Spleen (tissue), 7 donors: ENCODE results near the gene GRID2IP.

Experiments used
- CTCF ChIP-seq, 11 experiments: fragments of 200-600 bp in 7 of 11; fragments of 450-650 bp in 4 of 11; sonication (generic) in 4 of 11; IDR thresholded peaks in 8 of 11; conservative IDR thresholded peaks in 3 of 11; 1 replicate in 7 of 11; 2 replicates in 4 of 11; pipeline versions ENCODE4 v1.4.0 to v1.8.0; 2016 to 2021; ENCODE audit warnings: antibody characterized with exemption in 11 of 11, inconsistent platforms in 4 of 11, mild to moderate bottlenecking in 1 of 11
- POLR2A ChIP-seq, 3 donors: fragments of 450-650 bp; IDR thresholded peaks; one replicate each; pipeline ENCODE4 v1.5.1; 2017; ENCODE audit warnings: antibody characterized with exemption in 3 of 3, mild to moderate bottlenecking in 1 of 3
- POLR2AphosphoS5 ChIP-seq, 3 donors: sonication (generic); formaldehyde crosslinking; IDR thresholded peaks; one replicate each; pipeline ENCODE4 v1.5.1; 2017; ENCODE audit warnings: antibody characterized with exemption in 3 of 3
- donor health status: DM: no; HTN: no; CAD: no; lungs with moderate emphysema.
- donor health status: DM: no; HTN: no; CAD: no.
- donor health status: DM: no; HTN: no; CAD: no.

GRCh38 chr7:6478186-6478585 lies 73.1 kb downstream of the GRID2IP start:
- TF ChIP-seq POLR2AphosphoS5 (IDR thresholded peaks at IDR 0.05), result no peak
- no peak for TF ChIP-seq CTCF (IDR thresholded peaks at IDR 0.05 in 8 of 11, conservative IDR thresholded peaks at IDR 0.05 in 3 of 11)
- TF ChIP-seq POLR2A (IDR thresholded peaks at IDR 0.05), result no peak
